ENCODE results near the gene IL16. TPM values are rescaled to one million over a fixed set of nuclear protein-coding genes. Genes with fewer than 3 reads are reported as not detected.
A peak's percentile ranks its signal among the peaks of the same experiment; 100 is the strongest.

Gene IL16
- total and polyA plus RNA-seq, 10 donors, result 93.9 to 159 (median 128) TPM

DNA sequence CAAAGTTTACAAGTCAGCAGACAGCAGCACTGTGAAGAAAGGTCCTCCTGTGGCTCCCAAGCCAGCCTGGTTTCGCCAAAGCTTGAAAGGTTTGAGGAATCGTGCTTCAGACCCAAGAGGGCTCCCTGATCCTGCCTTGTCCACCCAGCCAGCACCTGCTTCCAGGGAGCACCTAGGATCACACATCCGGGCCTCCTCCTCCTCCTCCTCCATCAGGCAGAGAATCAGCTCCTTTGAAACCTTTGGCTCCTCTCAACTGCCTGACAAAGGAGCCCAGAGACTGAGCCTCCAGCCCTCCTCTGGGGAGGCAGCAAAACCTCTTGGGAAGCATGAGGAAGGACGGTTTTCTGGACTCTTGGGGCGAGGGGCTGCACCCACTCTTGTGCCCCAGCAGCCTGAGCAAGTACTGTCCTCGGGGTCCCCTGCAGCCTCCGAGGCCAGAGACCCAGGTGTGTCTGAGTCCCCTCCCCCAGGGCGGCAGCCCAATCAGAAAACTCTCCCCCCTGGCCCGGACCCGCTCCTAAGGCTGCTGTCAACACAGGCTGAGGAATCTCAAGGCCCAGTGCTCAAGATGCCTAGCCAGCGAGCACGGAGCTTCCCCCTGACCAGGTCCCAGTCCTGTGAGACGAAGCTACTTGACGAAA lies 103.1 kb downstream of the IL16 start:
- Histone ChIP-seq H3K4me1 (peaks cover 45 to 100% (median 87%) of the 10 kb centered on the region in 6 donors), H3K9me3 (no peaks in the 10 kb centered on the region), H3K36me3 (peaks cover 0 to 69% (median 48%) of the 10 kb centered on the region in 6 donors), H3K27me3 (replicated peaks in 1 of 7) (no peaks in the 10 kb centered on the region), H3K4me3 (peak overlapping the region; percentile 57 to 87 (median 70)), H3K27ac (peak overlapping the region; percentile 61 to 98 (median 92))
- TF ChIP-seq POLR2AphosphoS5 (IDR thresholded peaks at IDR 0.05) (peak; percentile 32 to 49 (median 41)), POLR2A (IDR thresholded peaks at IDR 0.05) (no peak)
- TF ChIP-seq, protein P1, sequence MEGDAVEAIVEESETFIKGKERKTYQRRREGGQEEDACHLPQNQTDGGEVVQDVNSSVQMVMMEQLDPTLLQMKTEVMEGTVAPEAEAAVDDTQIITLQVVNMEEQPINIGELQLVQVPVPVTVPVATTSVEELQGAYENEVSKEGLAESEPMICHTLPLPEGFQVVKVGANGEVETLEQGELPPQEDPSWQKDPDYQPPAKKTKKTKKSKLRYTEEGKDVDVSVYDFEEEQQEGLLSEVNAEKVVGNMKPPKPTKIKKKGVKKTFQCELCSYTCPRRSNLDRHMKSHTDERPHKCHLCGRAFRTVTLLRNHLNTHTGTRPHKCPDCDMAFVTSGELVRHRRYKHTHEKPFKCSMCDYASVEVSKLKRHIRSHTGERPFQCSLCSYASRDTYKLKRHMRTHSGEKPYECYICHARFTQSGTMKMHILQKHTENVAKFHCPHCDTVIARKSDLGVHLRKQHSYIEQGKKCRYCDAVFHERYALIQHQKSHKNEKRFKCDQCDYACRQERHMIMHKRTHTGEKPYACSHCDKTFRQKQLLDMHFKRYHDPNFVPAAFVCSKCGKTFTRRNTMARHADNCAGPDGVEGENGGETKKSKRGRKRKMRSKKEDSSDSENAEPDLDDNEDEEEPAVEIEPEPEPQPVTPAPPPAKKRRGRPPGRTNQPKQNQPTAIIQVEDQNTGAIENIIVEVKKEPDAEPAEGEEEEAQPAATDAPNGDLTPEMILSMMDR (IDR thresholded peaks at IDR 0.05 in 8 of 11, conservative IDR thresholded peaks at IDR 0.05 in 3 of 11), result no peak
- intact Hi-C loops (cut with DNase I; ENCODE audit: low total_unique reads), result no loop called here
- 32 to 56% (median 43%) methylated on average over 11 to 14 of the region's 14 CpGs for WGBS, 5 donors
- DNase-seq, result no peak

DNA sequence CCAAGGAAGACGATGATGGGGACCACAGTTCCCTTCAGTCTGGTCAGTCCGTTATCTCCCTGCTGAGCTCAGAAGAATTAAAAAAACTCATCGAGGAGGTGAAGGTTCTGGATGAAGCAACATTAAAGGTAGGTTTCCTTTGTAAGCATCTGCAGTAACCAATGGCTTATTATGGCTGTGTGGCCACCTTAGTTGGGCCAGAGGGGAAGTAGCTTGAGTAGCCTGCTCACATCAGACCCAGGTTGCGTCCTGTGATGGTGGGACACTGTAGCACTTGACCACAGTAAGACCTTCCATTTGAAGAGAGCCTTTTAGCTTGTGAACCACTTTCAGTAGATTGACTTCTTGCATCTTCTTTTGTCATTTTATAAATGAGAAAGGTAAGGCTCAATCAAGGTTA lies 104.7 kb downstream of the IL16 start:
- TF ChIP-seq POLR2AphosphoS5 (IDR thresholded peaks at IDR 0.05) (no peak), POLR2A (IDR thresholded peaks at IDR 0.05) (no peak)
- TF ChIP-seq, protein P1 (IDR thresholded peaks at IDR 0.05 in 8 of 11, conservative IDR thresholded peaks at IDR 0.05 in 3 of 11), result no peak
- Histone ChIP-seq H3K27me3 (replicated peaks in 1 of 7) (no peaks in the 10 kb centered on the region), H3K9me3 (no peaks in the 10 kb centered on the region), H3K27ac (peak overlapping the region; percentile 49 to 98 (median 92)), H3K4me1 (peaks cover 41 to 100% (median 87%) of the 10 kb centered on the region in 6 donors), H3K36me3 (peaks cover under 1 to 86% (median 65%) of the 10 kb centered on the region in 6 donors), H3K4me3 (peak overlapping the region in 7 of 8 donors; percentile 65 to 87 (median 73))
- intact Hi-C loops (cut with DNase I; ENCODE audit: low total_unique reads), result no loop called here
- WGBS, 5 donors, result 54 to 74% (median 64%) methylated on average over 4 of the region's 4 CpGs
- DNase-seq, result no peak

DNA sequence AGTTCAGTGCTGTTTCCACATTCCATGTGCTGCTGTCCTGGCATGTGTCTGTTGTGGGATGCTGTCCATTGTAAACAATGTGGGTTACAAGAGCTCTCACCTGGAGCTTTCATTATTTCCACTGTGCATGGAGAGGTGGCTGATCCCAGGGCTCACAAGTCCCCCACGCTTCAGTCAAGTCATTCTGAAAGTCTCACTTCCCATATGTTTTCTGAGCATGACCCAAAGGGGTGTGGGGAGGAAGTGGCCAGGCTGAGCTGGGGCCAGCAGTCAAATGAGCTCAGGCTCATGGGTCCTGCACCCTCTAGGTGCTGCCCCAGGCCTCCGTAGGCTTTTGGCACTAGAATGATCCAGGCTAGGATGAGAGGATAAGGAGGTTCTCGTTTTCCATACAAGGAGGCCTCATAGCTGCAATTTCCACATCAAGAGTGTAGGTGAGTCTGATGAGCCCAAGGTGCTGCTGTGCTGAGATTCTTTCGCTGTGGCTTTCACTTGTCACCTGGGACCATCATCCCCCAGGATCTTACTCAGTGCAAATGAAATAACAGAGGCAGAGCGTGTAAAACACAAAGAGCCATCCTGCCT lies 105.2 kb downstream of the IL16 start:
- DNase-seq, result peak; percentile 91
- Histone ChIP-seq H3K27me3 (replicated peaks in 1 of 7) (no peaks in the 10 kb centered on the region), H3K36me3 (peaks cover 6 to 91% (median 70%) of the 10 kb centered on the region in 6 donors), H3K4me3 (peak overlapping the region in 7 of 8 donors; percentile 18 to 87 (median 68)), H3K27ac (peak overlapping the region; percentile 49 to 98 (median 92)), H3K4me1 (peaks cover 41 to 100% (median 87%) of the 10 kb centered on the region in 6 donors), H3K9me3 (no peaks in the 10 kb centered on the region)
- intact Hi-C loops (cut with DNase I; ENCODE audit: low total_unique reads), result no loop called here
- TF ChIP-seq, protein P1 (IDR thresholded peaks at IDR 0.05 in 8 of 11, conservative IDR thresholded peaks at IDR 0.05 in 3 of 11), result no peak
- TF ChIP-seq POLR2AphosphoS5 (IDR thresholded peaks at IDR 0.05) (peak; percentile 30 to 88 (median 81)), POLR2A (IDR thresholded peaks at IDR 0.05) (peak in 1 of 3 donors; percentile 16)
- WGBS, 5 donors, result 43 to 62% (median 51%) methylated on average over 5 of the region's 5 CpGs

DNA sequence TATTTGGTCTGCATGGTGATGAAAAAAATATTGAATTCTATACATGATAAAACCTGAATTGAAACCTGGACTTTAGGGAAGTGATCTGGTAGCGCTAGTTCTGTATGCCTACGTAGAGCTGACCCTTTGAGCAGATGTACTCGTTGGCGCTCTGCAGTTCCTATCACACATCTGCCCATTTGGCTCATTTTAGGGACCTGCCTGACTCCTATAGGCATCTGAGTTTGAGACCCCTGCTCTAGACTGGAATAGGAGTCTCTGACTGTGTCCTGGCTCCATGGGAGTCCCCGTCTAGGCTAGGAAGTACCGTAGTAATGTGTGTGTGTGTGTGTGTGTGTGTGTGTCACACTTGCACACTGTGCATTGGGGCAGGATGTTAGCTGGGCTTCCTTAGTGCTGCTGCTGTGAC lies 106.0 kb downstream of the IL16 start:
- Histone ChIP-seq H3K27me3 (replicated peaks in 1 of 7) (no peaks in the 10 kb centered on the region), H3K36me3 (peaks cover 7 to 98% (median 78%) of the 10 kb centered on the region in 6 donors), H3K9me3 (no peaks in the 10 kb centered on the region), H3K4me3 (peak overlapping the region; percentile 7 to 87 (median 68)), H3K4me1 (peaks cover 41 to 100% (median 86%) of the 10 kb centered on the region in 6 donors), H3K27ac (peak overlapping the region; percentile 7 to 98 (median 92))
- WGBS, 5 donors, result 26 to 48% (median 42%) methylated on average over 6 of the region's 6 CpGs
- DNase-seq, result no peak
- TF ChIP-seq POLR2AphosphoS5 (IDR thresholded peaks at IDR 0.05) (peak in 1 of 3 donors; percentile 70), POLR2A (IDR thresholded peaks at IDR 0.05) (no peak)
- TF ChIP-seq, protein P1 (IDR thresholded peaks at IDR 0.05 in 8 of 11, conservative IDR thresholded peaks at IDR 0.05 in 3 of 11), result no peak
- intact Hi-C loops (cut with DNase I; ENCODE audit: low total_unique reads), result no loop called here
